ENCODE results near the gene EVI2A.

EVI2A gene

DNA sequence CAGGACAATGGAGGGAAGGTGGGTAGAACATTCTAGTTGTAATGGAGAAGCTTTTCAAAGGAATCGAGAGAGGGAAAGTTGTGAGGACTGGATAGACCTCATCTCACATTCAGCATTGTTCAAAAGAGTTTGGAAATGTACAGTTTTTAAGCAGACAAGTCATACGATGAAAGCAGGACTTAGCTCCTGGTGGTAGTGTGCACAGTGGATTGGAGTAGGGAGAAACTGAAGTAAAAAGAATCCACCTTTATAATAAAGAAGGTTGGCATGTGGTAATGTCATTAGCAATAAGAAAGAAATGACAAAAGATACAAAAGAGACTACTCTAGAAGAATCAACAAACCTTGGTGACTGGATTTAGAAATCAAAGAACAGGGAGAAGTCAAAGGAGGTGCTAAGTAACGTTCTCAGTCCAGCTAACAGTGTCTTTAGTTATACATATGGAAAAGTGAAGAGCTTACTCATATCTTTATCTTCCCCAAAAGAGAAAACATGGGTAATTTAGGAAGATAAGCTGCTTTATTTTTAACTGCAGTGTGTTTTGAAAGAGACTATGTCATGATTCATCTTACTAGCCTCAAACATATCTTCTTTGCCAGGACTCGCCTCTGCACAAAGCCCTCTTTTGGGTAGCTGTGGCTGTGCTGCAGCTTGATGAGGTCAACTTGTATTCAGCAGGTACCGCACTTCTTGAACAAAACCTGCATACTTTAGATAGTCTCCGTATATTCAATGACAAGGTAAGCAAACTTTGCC is 18.7 kb upstream of the EVI2A start:
- TF ChIP-seq EZH2 (IDR thresholded peaks at IDR 0.05) (no peak), FOXP2 (optimal IDR thresholded peaks at IDR 0.05; ENCODE audit: control extremely low read depth, extremely low read length, insufficient read depth) (no peak)
- H3K9me3 ChIP-seq (ENCODE audit: low read depth, low read length) = no peaks in the 10 kb centered on the region
- H3K4me3 ChIP-seq = no peak overlapping the region
- H3K36me3 ChIP-seq (ENCODE audit: insufficient read depth, low read length) = peaks cover 16% of the 10 kb centered on the region
- no peak for DNase-seq (ENCODE audit: low read depth, low spot score)
- H3K27ac ChIP-seq = no peak overlapping the region
- H3K9ac ChIP-seq (ENCODE audit: insufficient read length) = no peak overlapping the region

- no peak overlapping the region for H3K27ac ChIP-seq
- H3K9ac ChIP-seq (ENCODE audit: insufficient read length) = no peak overlapping the region
- no peak overlapping the region for H3K4me3 ChIP-seq
- DNase-seq (ENCODE audit: low read depth, low spot score) = no peak
- H3K9me3 ChIP-seq (ENCODE audit: low read depth, low read length) = no peaks in the 10 kb centered on the region
- TF ChIP-seq EZH2 (IDR thresholded peaks at IDR 0.05) = no peak
- no peak for TF ChIP-seq FOXP2 (optimal IDR thresholded peaks at IDR 0.05; ENCODE audit: control extremely low read depth, extremely low read length, insufficient read depth)
- TF ChIP-seq POLR2AphosphoS5 (IDR thresholded peaks at IDR 0.05; ENCODE audit: borderline replicate concordance, low read depth, low read length) = no peak
- peaks cover 23% of the 10 kb centered on the region for H3K36me3 ChIP-seq (ENCODE audit: insufficient read depth, low read length)
Observed at GRCh38 chr17:31329221-31329620, 7.8 kb upstream of the EVI2A start.

GRCh38 chr17:31328160-31328535 is 6.7 kb upstream of the EVI2A start:
- DNase-seq (ENCODE audit: low read depth, low spot score) = no peak
- no peaks in the 10 kb centered on the region for H3K9me3 ChIP-seq (ENCODE audit: low read depth, low read length)
- no peak overlapping the region for H3K4me3 ChIP-seq
- H3K36me3 ChIP-seq (ENCODE audit: insufficient read depth, low read length) = peaks cover 23% of the 10 kb centered on the region
- H3K27ac ChIP-seq = no peak overlapping the region
- no peak overlapping the region for H3K9ac ChIP-seq (ENCODE audit: insufficient read length)
- TF ChIP-seq EZH2 (IDR thresholded peaks at IDR 0.05) (no peak), POLR2AphosphoS5 (IDR thresholded peaks at IDR 0.05; ENCODE audit: borderline replicate concordance, low read depth, low read length) (no peak), FOXP2 (optimal IDR thresholded peaks at IDR 0.05; ENCODE audit: control extremely low read depth, extremely low read length, insufficient read depth) (no peak)

GRCh38 chr17:31327534-31328159 is 6.2 kb upstream of the EVI2A start:
- H3K36me3 ChIP-seq (ENCODE audit: insufficient read depth, low read length) = peaks cover 23% of the 10 kb centered on the region
- no peak for DNase-seq (ENCODE audit: low read depth, low spot score)
- no peaks in the 10 kb centered on the region for H3K9me3 ChIP-seq (ENCODE audit: low read depth, low read length)
- no peak overlapping the region for H3K9ac ChIP-seq (ENCODE audit: insufficient read length)
- H3K4me3 ChIP-seq = no peak overlapping the region
- TF ChIP-seq POLR2AphosphoS5 (IDR thresholded peaks at IDR 0.05; ENCODE audit: borderline replicate concordance, low read depth, low read length) = no peak
- TF ChIP-seq FOXP2 (optimal IDR thresholded peaks at IDR 0.05; ENCODE audit: control extremely low read depth, extremely low read length, insufficient read depth) = no peak
- no peak for TF ChIP-seq EZH2 (IDR thresholded peaks at IDR 0.05)
- no peak overlapping the region for H3K27ac ChIP-seq

- no peaks in the 10 kb centered on the region for H3K9me3 ChIP-seq (ENCODE audit: low read depth, low read length)
- H3K9ac ChIP-seq (ENCODE audit: insufficient read length) = no peak overlapping the region
- no peak overlapping the region for H3K4me3 ChIP-seq
- peaks cover 21% of the 10 kb centered on the region for H3K36me3 ChIP-seq (ENCODE audit: insufficient read depth, low read length)
- no peak for DNase-seq (ENCODE audit: low read depth, low spot score)
- no peak overlapping the region for H3K27ac ChIP-seq
- TF ChIP-seq EZH2 (IDR thresholded peaks at IDR 0.05) (no peak), POLR2AphosphoS5 (IDR thresholded peaks at IDR 0.05; ENCODE audit: borderline replicate concordance, low read depth, low read length) (no peak), FOXP2 (optimal IDR thresholded peaks at IDR 0.05; ENCODE audit: control extremely low read depth, extremely low read length, insufficient read depth) (no peak)
Observed at GRCh38 chr17:31323551-31323950, 2.1 kb upstream of the EVI2A start.

DNA sequence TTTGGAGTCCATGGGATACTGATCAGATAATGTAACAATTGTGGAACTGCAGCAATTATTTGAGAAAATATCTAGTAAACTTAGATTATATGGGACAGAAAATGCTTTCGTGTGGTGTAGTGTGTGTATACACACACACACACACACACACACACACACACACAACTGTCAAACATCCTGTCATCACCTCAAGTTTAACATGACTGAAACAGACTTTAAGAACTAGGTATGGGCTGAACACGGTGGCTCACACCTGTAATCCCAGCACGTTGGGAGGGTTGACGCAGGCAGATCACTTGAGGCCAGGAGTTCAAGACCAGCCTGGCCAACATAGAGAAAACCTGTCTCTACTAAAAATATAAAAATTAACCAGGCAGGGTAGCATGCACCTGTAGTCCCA is 544 bp upstream of the EVI2A start:
- no peak for TF ChIP-seq EZH2 (IDR thresholded peaks at IDR 0.05)
- TF ChIP-seq FOXP2 (optimal IDR thresholded peaks at IDR 0.05; ENCODE audit: control extremely low read depth, extremely low read length, insufficient read depth) = no peak
- TF ChIP-seq POLR2AphosphoS5 (IDR thresholded peaks at IDR 0.05; ENCODE audit: borderline replicate concordance, low read depth, low read length) = no peak
- Histone ChIP-seq H3K9ac (ENCODE audit: insufficient read length) (no peak overlapping the region), H3K4me3 (no peak overlapping the region), H3K9me3 (ENCODE audit: low read depth, low read length) (no peaks in the 10 kb centered on the region), H3K36me3 (ENCODE audit: insufficient read depth, low read length) (peaks cover 9% of the 10 kb centered on the region; the same call in 1 of the 2 replicates), H3K27ac (no peak overlapping the region)
- no peak for DNase-seq (ENCODE audit: low read depth, low spot score)

DNA sequence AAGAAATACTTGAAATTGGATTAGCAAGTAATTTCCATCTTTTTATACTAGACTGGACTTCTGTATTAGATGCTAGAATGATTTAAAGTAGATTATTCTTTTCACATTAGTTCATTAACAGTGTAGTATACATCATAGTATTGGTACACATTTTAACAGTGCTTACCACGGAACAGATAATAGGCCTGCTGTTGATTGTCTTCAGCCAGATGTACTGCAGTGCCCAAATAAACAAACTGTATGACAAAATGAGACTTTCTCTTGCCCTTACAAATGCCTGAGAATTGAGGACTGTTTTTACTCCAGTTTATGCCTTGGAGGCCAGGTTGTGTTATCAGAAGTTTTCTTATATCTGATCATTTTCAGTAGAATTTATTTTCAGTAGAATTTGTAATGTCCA is 631 bp downstream of the EVI2A start:
- H3K9ac ChIP-seq (ENCODE audit: insufficient read length) = no peak overlapping the region
- no peak for DNase-seq (ENCODE audit: low read depth, low spot score)
- H3K36me3 ChIP-seq (ENCODE audit: insufficient read depth, low read length) = peaks cover 1% of the 10 kb centered on the region; the same call in 1 of the 2 replicates
- H3K27ac ChIP-seq = no peak overlapping the region
- no peaks in the 10 kb centered on the region for H3K9me3 ChIP-seq (ENCODE audit: low read depth, low read length)
- TF ChIP-seq FOXP2 (optimal IDR thresholded peaks at IDR 0.05; ENCODE audit: control extremely low read depth, extremely low read length, insufficient read depth) (no peak), EZH2 (IDR thresholded peaks at IDR 0.05) (no peak), POLR2AphosphoS5 (IDR thresholded peaks at IDR 0.05; ENCODE audit: borderline replicate concordance, low read depth, low read length) (no peak)
- H3K4me3 ChIP-seq = no peak overlapping the region

- no peak overlapping the region for H3K4me3 ChIP-seq
- no peak overlapping the region for H3K27ac ChIP-seq
- H3K9me3 ChIP-seq (ENCODE audit: low read depth, low read length) = no peaks in the 10 kb centered on the region
- no peaks in the 10 kb centered on the region for H3K36me3 ChIP-seq (ENCODE audit: insufficient read depth, low read length)
- TF ChIP-seq FOXP2 (optimal IDR thresholded peaks at IDR 0.05; ENCODE audit: control extremely low read depth, extremely low read length, insufficient read depth) (no peak), POLR2AphosphoS5 (IDR thresholded peaks at IDR 0.05; ENCODE audit: borderline replicate concordance, low read depth, low read length) (no peak)
- no peak for DNase-seq (ENCODE audit: low read depth, low spot score)
- H3K9ac ChIP-seq (ENCODE audit: insufficient read length) = no peak overlapping the region
Observed at GRCh38 chr17:31320241-31320640, 1.2 kb downstream of the EVI2A start.
